Bronchial epithelial cell (primary cell): Measurements from ENCODE around the gene ZDHHC11. TPM values are rescaled to one million over a fixed set of nuclear protein-coding genes. Genes with fewer than 3 reads are reported as not detected.

Source experiments
- DNase-seq: peaks from one replicate; pipeline ENCODE4 v3.0.0-alpha.2; 2010; ENCODE audit warnings: low read depth
- FAIRE-seq: peaks from 2 replicates; lab custom pipeline; 2011; peaks lifted over from hg19 to GRCh38; lab: Jason Lieb, UNC
- H3K27me3 ChIP-seq: 2 replicates; pipeline ENCODE4 v1.5.1; 2011; ENCODE audit warnings: low read length; ENCODE audit not compliant: control insufficient read depth, insufficient read depth
- H3K36me3 ChIP-seq: 2 replicates; pipeline ENCODE4 v1.5.1; 2011; ENCODE audit warnings: low read length; ENCODE audit not compliant: control insufficient read depth, insufficient read depth
- H3K4me3 ChIP-seq: 2 replicates; pipeline ENCODE4 v1.5.1; 2011; ENCODE audit warnings: mild to moderate bottlenecking, low read depth, low read length, control low read depth
- total RNA-seq: library from RNA; depleted of rRNA; stranded (reverse); fragments of >200 nt; gene quantifications from 2 replicates; pipeline ENCODE4 v1.2.1, GENCODE V29; 2014
- TF ChIP-seq, protein P1 (sequence below): IDR thresholded peaks from 2 replicates; pipeline ENCODE4 v1.5.1; 2011; ENCODE audit warnings: mild to moderate bottlenecking, moderate library complexity, low read length, control low read depth, inconsistent platforms; ENCODE audit not compliant: insufficient read depth, severe bottlenecking

Gene ZDHHC11
- total RNA-seq, 1 donor from 2014 or later = 0.53 TPM

DNA sequence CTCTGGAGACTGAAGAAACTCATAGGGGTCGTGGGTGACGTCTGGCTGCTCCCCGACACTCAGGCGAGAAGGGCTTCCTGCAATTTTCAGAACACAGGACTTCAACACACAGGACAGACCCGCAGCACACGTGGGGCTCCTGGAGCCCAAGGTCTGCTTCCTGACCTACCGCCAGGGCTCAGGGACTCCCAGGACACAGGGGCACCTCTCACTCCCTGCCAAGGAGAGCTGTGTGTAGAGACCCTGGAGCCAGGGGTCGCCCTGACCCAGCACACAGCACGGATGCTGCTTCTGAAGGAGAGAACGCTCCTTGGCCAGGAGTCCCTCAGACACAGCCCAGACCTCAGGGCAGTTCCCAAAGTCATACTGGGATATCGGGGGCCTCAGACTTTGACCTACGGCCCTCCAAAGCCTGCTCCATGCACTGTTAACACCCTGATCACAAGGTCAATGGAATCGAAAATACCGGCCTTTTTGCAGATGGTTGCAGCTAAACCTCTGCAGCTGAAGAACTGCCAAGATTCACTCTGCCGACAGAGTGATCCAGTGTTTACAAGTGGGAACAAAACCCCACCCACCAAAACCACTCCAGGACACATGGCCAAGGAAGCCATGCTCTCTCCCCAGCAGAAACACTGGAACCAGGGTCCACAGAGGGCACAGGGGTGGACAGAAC is 13.8 kb upstream of the ZDHHC11 start:
- FAIRE-seq = no peak
- Histone ChIP-seq H3K27me3 (no peaks in the 10 kb centered on the region), H3K36me3 (peaks cover 13% of the 10 kb centered on the region), H3K4me3 (no peak overlapping the region)
- TF ChIP-seq, protein P1, sequence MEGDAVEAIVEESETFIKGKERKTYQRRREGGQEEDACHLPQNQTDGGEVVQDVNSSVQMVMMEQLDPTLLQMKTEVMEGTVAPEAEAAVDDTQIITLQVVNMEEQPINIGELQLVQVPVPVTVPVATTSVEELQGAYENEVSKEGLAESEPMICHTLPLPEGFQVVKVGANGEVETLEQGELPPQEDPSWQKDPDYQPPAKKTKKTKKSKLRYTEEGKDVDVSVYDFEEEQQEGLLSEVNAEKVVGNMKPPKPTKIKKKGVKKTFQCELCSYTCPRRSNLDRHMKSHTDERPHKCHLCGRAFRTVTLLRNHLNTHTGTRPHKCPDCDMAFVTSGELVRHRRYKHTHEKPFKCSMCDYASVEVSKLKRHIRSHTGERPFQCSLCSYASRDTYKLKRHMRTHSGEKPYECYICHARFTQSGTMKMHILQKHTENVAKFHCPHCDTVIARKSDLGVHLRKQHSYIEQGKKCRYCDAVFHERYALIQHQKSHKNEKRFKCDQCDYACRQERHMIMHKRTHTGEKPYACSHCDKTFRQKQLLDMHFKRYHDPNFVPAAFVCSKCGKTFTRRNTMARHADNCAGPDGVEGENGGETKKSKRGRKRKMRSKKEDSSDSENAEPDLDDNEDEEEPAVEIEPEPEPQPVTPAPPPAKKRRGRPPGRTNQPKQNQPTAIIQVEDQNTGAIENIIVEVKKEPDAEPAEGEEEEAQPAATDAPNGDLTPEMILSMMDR = no peak
- no peak for DNase-seq

DNA sequence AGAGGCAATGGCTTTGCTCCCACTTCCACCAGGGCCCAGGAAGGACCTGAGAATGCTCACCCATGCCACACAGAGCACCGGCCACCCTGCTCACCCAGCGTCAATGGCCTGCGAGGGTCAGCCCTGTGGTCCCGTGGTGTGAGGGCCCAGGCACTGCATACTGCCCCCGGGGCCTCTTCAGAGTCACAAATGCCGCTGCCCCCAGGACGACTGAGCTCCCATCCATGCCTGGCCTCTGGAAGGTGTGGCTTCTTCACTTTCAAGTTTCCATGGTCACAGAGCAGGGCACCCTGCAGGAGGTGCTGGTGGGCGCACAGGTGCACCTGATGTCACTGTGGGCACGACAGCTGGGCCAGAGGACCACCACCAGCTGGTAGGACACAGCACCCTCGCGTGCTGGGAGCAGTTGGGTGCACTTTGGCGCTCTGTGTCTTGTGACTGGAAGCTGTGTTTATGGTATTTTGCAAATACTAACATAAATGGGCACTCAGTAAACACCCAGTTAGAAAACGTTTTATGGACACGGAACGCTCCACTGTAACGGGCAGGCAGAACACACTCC is 12.5 kb upstream of the ZDHHC11 start:
- FAIRE-seq (no peak), DNase-seq (no peak)
- TF ChIP-seq, protein P1 = no peak
- Histone ChIP-seq H3K27me3 (no peaks in the 10 kb centered on the region), H3K36me3 (peaks cover 8% of the 10 kb centered on the region), H3K4me3 (no peak overlapping the region)

DNA sequence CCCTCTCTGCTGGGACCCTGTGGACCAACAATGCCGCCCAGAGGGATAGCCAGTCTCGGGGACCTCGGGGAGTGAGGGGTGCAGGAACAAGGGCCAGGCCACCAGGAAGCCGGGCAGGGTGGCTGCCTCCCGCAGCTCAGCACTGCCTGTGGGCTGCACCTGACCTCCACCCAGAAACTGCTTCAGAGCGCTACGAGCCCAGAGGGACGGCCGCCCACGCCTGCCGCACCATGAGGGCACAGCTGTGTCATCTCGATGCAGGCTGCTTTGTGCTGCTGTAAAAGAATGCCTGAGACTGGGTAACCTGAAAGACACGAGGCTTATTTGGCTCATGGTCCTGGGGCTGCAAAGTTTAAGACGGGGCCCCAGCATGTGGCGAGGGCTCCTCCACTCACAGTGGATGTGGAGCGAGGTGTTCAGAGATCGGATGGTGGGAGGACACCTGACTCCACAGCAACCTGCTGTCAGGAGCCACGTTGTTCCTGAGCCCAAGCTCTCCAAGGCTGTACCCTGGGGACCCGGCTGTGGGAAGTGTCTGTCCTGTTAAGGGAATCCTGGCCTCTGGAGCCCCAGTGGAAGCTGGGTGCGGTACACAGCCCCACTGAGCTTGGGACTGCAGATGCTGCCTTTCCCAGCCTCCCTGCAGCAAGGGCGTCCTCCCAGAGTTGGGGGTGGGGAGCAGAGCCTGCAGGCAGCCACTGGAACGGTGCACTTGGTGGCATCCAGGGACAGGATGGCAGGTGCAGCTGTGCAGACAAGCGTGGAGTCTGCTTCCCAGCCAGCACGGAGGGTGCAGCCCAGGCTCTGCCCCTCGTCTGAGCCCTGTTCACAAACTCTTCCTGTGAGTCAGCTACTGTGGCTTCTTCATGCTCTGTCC is 11.8 kb upstream of the ZDHHC11 start:
- Histone ChIP-seq H3K4me3 (no peak overlapping the region), H3K27me3 (no peaks in the 10 kb centered on the region), H3K36me3 (peaks cover 6% of the 10 kb centered on the region)
- TF ChIP-seq, protein P1 = no peak
- FAIRE-seq = no peak
- DNase-seq = no peak

DNA sequence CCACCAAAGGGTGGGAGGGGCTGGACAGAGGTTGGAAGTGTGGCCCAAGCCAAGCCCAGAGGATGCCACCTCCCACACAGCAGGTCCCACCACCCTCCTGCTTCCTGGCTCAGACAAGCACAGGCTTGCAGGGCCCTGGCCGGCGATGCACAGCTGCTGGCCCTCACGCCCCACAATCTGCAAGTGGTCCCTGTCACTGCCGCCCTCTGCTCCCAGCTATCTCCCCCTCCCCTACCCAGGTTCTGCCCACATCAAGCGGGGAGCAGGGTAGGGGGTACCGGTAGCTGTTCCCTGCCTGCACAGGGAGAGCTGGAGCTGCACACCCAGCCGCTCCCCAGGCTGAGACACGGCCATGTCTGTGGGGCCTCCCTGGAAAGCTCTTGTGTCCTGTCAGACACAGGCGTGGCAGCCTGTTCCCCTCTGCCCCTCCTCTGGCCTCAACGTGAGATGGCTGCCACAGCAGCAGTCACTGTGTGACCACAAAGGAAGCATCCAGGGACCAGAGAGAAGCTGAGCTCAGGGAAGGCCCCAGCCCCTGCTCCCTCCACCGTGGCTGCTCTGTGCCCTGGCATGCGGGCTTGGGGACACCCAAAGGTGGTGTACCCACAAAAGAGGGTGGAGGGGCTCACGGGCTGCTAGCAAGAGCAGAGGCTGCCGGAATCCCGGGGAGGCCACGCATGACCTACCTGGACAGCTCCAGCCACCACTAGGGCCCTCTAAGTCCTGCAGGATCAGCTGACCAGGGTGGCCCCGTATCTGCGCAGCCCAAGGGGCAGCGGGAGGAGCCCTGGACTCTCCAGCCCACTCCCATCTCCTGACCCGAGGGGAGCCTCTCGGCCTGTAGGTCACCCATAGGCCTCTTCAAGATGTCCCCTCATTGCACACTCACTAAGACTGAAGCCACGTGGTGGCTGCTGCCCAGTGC is 10.9 kb upstream of the ZDHHC11 start:
- no peak for FAIRE-seq
- H3K36me3 ChIP-seq = peaks cover 6% of the 10 kb centered on the region
- H3K4me3 ChIP-seq = no peak overlapping the region
- no peaks in the 10 kb centered on the region for H3K27me3 ChIP-seq
- DNase-seq = peak; percentile 47
- TF ChIP-seq, protein P1 = no peak

DNA sequence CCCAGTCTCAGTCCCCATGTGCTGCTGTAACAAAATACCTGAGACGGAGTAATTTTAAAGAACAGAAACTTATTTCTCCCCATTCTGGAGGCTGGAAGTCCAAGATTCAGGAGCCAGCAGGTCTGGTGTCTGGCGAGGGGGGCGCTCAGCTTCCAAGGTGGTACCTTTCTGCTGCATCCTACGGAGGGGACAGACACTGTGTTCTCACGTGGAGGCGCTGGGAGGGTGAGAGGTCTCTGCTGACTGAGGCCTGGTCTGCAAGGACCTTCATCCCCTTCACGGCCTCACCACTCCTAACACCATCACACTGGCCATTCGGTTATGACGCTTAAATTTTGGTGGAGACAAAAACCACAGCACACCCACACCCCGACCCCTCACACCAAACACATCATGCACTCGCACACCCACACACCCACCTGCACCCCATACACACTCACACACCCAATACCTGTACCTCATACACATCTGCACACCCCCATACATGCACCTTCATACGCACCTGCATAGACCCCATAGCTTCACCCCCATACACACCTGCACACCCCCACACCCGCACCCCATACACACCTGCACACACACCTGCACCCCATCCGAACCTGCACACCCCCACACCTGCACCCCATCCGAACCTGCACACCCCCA is 9.8 kb upstream of the ZDHHC11 start:
- FAIRE-seq = no peak
- H3K36me3 ChIP-seq = peaks cover 6% of the 10 kb centered on the region
- TF ChIP-seq, protein P1 = no peak

More for the DNA sequence above, 9.8 kb upstream of the ZDHHC11 start:
- H3K4me3 ChIP-seq = no peak overlapping the region
- no peak for DNase-seq
- no peaks in the 10 kb centered on the region for H3K27me3 ChIP-seq
